Inferior parietal cortex (tissue), 1 donor: ENCODE data around the gene RBFOX2.
"Not testable (repeated sequence)": the region's sequence is repeated elsewhere in the genome, so short reads cannot be mapped to it uniquely, and the experiment has no call there.

Source experiments
- DNase-seq: peaks from one replicate; pipeline ENCODE4 v3.0.0-alpha.2; 2016; ENCODE audit errors: extremely low spot score

RBFOX2 gene

DNA sequence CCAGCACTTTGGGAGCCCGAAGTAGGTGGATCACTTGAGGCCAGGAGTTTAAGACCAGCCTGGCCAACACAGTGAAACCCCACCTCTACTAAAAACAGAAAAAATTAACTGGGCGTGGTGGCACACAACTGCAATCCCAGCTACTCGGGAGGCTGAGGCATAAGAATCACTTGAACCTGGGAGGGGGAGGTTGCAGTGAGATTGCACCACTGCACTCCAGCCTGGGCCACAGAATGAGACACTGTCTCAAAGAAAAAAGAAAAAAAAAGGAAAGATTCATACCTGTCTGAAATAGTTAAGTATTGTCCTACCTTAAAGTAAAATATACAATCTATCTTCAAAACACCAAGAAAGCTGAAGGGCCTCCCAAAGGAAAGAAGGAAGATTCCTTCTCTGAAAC is 20.1 kb downstream of the RBFOX2 start:
- DNase-seq: no peak

DNA sequence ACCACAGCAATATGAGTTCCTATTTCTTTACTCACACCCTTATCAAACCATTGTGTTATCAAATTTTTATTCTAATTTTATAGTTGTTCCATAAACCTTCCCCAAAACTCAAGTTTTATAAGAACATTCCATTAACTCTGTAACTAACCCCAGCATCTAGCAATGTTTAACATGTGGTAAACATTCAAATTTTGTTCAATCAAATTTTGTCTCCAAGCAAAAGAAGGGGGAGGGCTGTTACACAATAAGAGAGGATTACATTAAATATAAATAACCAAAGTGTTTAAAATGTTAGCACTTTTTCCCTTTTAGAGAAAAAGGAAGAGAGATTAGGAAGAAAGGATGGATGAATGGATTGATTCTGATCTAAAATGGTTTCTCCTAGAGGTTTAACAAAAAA is 20.5 kb downstream of the RBFOX2 start:
- no peak for DNase-seq

- DNase-seq: no peak
Observed at GRCh38 chr22:36003972-36004674, 24.5 kb downstream of the RBFOX2 start.

- no peak for DNase-seq
Observed at GRCh38 chr22:36002718-36003260, 25.8 kb downstream of the RBFOX2 start.

DNA sequence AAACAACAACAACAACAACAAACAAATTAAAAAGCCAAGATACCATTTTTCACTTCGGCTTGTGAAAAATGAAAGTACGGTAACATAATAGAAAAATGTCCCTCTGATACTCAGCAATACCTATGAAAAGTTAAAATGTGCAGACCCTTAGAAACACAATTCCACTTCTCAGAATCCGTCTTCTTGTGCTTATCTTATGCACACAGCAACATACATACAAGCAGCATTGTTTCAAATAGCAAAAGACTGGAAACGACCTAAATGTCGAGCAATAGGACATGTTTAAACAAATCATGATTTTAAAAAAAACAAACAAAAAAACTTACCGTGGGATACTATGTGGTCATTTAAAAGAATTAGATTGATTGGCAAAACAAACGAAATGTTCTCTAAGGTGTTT is 26.5 kb downstream of the RBFOX2 start:
- DNase-seq: no peak

DNA sequence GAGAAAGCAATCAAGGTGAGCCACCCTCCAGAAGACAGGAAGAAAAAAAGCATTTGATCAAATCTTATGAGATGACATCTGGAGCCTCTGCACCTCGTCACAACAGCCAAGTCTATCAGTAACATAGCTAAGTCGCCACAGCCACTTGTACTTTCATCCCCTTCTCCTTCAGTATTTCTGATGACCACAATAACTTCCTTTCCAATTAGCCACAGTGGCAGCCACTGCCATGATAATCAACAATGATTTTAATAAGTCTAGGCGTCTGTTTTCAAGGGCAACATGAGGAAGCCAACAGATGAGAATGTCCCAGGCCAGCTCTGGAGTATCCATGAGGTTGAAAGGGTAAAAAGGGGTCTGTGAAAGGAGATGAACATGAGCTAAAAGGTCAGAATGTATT is 29.9 kb downstream of the RBFOX2 start:
- no peak for DNase-seq

- no peak for DNase-seq
Observed at GRCh38 chr22:35997438-35997837, 31.2 kb downstream of the RBFOX2 start.

GRCh38 chr22:35996596-35996995 is 32.0 kb downstream of the RBFOX2 start:
- DNase-seq: no peak

GRCh38 chr22:35995772-35996171 is 32.9 kb downstream of the RBFOX2 start:
- DNase-seq: no peak

- no peak for DNase-seq
Observed at GRCh38 chr22:35995348-35995747, 33.3 kb downstream of the RBFOX2 start.

DNA sequence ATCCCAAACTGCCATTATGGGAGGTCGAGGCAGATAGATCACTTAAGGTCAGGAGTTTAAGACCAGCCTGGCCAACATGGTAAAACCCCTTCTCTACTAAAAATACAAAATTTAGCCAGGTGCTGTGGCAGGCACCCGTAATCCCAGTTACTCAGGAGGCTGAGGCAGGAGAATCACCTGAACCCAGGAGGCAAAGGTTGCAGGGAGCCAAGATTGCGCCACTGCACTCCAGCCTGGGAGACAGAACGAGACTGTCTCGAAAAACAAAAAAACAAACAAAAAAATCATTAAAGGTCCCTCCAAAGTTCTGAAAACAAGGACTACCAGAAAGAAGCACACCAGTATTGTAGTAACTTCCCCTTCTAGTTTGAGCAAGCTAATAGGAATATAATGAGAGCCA is 34.9 kb downstream of the RBFOX2 start:
- DNase-seq: not testable (repeated sequence)

DNA sequence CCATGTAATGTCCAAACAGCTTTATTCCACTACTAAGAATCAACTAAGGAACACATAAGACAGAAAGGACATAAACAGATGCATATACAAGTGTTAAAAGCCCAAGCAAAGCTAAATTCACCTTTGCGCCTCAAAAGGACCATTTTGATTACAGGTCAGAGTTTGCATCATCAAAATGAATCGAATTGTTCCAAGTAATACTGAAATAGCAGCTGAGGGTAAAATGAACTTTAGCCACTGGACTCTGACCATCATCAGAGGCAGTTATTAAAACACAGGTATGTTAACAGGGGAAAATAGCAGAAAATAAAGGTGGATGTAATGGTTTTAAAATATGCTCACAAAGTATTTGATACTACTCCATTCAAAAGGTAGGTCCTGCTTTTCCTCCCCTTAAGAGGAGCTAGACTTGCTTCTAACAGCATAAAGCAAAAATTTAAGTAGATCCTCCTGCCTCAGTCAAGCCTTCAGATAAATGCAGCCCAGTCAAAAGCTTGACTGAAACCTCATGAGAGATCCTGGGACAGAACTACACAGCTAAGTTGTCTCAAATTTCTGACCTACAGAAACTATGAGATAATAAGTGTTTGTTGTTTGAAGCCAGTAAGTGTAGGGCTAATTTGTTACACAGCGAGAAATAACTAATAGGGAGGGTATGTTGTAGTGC is 35.4 kb downstream of the RBFOX2 start:
- no peak for DNase-seq

DNA sequence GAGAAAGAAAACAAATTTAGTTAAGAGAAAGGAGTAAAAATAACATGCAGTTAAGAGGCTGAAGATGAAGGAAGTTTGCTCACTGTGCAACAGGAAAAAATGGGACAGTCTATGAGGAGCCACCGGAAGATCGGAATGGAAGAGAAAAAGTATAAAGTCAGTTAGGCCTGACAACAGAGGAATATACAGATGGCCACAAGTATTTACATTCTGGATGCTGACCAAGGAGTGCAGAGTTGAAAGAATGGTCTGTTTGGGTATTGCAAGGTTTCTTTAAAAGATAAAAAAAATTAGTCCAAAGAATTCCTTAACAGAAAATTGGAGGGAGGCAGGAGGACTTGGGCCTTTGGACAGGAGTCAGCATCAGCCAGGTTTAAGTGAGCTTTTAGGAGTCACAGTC is 37.5 kb downstream of the RBFOX2 start:
- no peak for DNase-seq

GRCh38 chr22:35988030-35988429 is 40.6 kb downstream of the RBFOX2 start:
- DNase-seq: no peak

- no peak for DNase-seq
Observed at GRCh38 chr22:35987487-35987886, 41.1 kb downstream of the RBFOX2 start.

DNA sequence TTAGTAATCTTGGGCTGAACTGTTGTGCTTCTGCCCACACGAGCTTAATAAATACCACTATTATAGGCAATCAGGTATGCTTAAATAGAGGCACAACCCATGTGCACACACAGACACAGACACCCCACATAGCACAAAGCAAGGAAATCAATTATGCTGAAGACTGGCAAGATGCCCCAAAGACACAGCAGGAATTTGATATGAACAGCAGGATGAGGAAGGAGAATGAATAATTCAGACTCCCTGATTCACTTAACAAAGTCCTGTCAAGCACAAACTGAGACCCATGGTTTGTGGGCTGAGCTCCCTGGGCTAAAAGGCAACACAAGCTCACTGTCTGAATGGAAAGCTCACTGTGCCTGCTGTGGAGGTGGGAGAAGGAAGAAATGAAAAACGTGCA is 42.5 kb downstream of the RBFOX2 start:
- DNase-seq: no peak

DNA sequence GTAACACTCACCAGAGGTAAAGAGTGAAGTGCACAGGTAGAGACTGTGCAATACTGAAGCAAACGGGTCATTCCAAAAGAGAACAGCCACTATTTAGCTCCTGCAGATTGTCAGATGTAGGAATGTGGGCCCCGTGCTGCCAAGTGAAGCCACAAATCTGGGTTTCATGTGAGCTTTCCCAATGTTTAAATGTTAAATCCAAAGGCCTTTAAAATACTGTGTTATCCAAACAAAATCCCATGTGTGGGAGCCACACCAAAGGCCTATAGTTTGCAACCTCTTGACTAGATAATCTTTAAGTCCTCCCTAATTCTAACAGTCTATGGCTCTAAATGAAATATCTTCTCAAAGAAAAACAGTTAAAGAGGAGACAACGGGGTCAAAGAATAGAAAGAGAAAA is 43.3 kb downstream of the RBFOX2 start:
- DNase-seq: no peak

DNA sequence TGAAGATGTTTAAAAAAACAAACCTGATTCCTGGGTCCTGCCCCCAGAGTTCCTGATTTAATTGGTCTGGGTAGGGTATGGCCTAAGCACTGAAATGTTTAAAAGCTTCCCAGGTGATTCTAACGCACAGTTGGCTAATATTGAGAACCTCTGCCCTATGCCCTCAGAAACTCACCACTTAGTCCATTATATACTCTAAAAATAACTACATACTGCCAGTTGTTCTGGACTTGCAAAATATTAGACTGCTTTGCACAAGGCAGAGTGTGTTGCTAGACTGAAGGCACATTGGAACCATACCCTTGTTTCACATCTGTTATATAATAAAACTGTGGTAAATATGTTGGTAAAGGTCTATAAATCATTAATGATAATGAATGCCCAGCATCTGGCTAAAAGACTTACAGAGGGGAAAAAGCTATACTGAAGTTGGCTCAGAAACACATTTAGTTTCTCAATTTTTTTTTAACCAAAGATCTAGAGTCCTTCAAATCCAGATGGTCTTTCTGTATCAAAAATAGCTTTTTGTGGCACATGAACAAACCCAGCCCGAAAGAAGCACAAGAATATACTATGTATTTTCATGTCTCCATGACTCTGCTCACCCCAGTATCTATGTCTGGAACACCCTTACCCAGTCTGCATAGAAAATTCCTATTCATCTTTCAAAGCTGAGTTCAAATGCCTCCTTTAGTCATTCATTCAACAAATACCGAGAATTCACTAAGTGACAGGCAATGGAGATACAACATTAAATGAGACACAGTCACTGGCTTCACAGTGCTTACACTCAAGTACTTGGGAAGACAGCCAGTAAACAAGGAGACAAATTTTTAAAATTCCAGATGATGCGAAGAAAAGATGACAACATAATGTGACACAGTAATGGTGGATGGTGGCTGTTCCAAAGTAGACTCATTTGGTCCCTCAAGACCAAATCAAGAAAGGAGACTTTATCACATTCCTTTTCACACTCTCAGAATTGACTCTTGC is 44.1 kb downstream of the RBFOX2 start:
- DNase-seq: no peak

GRCh38 chr22:35981900-35982299 is 46.7 kb downstream of the RBFOX2 start:
- no peak for DNase-seq

DNA sequence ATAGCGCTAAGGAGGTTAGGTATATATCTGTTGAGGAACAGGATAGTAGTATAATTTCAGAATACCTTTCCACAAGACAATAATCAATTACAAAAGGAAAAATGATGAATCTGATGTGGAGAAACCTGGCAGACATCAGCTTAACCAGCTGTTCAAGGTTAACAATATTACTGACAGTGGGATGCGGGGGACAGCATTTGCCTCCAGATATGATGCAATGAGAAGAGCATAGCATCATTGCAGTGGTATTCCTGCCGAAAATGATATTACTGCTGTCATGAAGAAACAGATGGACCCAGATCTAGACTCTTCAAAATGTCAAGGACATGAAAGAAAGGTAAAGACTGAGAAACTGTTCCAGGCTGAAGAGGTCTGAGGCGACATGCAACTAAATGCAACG is 49.7 kb downstream of the RBFOX2 start:
- DNase-seq: no peak

- DNase-seq: no peak
Observed at GRCh38 chr22:35978201-35978600, 50.4 kb downstream of the RBFOX2 start.

DNA sequence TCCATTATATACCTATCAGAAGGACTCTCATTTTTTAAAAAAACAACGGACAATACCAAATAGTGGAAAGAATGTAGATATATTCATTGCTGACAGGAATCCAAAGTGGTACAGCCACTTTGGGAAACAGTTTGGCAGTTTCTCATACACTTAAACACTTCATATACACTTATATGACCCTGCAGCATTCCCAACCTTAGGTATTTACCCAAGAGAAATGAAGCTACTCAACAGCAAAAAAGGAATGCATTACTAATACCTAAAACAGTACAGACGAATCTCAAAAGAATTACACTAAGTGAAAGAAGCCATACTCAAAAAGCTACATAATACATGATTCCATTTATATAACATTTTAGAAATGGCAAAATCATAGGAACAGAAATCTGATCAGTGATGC is 51.5 kb downstream of the RBFOX2 start:
- no peak for DNase-seq
